D721Med (cell line): ENCODE data around the gene MYH11.
"Not testable (repeated sequence)": the region's sequence is repeated elsewhere in the genome, so short reads cannot be mapped to it uniquely, and the experiment has no call there.

Experiments used
- DNase-seq: peaks from one replicate; pipeline ENCODE4 v3.0.0; 2011; ENCODE audit warnings: low spot score; ENCODE audit not compliant: insufficient read length
- FAIRE-seq: peaks from 2 replicates; lab custom pipeline; 2011; peaks lifted over from hg19 to GRCh38; lab: Jason Lieb, UNC
- TF ChIP-seq, protein P1 (sequence below): IDR thresholded peaks from 2 replicates; pipeline ENCODE4 v1.5.1; 2012; ENCODE audit warnings: mild to moderate bottlenecking, control low read depth; ENCODE audit not compliant: insufficient read depth; ENCODE audit errors: missing control alignments

MYH11 gene

GRCh38 chr16:15660203-15660601 lies 196.6 kb downstream of the MYH11 start:
- TF ChIP-seq, protein P1, sequence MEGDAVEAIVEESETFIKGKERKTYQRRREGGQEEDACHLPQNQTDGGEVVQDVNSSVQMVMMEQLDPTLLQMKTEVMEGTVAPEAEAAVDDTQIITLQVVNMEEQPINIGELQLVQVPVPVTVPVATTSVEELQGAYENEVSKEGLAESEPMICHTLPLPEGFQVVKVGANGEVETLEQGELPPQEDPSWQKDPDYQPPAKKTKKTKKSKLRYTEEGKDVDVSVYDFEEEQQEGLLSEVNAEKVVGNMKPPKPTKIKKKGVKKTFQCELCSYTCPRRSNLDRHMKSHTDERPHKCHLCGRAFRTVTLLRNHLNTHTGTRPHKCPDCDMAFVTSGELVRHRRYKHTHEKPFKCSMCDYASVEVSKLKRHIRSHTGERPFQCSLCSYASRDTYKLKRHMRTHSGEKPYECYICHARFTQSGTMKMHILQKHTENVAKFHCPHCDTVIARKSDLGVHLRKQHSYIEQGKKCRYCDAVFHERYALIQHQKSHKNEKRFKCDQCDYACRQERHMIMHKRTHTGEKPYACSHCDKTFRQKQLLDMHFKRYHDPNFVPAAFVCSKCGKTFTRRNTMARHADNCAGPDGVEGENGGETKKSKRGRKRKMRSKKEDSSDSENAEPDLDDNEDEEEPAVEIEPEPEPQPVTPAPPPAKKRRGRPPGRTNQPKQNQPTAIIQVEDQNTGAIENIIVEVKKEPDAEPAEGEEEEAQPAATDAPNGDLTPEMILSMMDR, result no peak
- no peak for DNase-seq
- no peak for FAIRE-seq

- DNase-seq (no peak), FAIRE-seq (no peak)
- TF ChIP-seq, protein P1, result no peak
Observed at GRCh38 chr16:15658556-15658955, 198.3 kb downstream of the MYH11 start.

DNA sequence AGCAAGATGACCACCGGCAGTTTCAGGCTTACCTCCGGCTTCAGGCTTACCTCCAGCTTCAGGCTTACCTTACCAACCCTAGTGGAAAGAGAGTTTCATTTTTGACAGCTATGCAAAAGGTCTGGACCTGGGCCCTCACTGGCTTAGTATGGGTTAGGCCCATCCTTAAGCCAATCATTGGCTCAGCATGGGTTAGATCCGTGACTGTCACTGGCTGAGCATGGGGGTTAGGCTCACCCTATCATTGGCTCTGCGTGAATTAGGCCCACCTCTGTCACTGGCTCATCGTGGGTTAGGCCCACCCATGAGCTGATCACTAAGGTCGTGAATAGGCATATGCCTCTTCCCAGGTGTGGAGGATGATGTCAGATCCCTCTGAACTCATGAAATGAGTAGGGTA lies 198.7 kb downstream of the MYH11 start:
- TF ChIP-seq, protein P1, result no peak
- FAIRE-seq (no peak), DNase-seq (no peak)

DNA sequence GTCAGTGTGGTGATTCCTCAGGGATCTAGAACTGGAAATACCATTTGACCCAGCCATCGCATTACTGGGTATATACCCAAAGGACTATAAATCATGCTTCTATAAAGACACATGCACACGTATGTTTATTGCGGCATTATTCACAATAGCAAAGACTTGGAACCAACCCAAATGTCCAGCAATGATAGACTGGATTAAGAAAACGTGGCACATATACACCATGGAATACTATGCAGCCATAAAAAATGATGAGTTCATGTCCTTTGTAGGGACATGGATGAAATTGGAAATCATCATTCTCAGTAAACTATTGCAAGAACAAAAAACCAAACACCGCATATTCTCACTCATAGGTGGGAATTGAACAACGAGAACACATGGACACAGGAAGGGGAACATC lies 201.3 kb downstream of the MYH11 start:
- not testable (repeated sequence) for FAIRE-seq

DNA sequence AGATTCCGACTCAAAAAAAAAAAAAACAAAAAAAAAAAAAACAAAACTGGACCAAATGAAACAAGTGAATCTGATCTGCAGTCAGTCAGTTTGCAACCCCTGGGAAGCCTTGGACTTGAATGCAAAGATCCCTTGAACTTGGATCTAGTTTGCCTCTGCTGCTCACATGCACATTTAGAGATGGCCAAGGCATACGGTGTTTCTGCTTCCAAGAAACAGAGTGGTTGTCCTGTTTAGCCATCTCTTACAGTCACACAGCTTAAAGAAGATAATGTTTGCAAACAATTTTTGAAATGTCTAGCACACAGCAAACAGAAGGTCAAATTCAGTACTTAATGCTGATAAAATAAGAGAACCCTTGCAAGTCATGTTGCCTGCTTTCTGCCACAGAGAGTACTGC lies 202.2 kb downstream of the MYH11 start:
- no peak for FAIRE-seq
- DNase-seq, result no peak
- TF ChIP-seq, protein P1, result no peak

More for the DNA sequence above, 201.3 kb downstream of the MYH11 start:
- DNase-seq, result not testable (repeated sequence)

DNA sequence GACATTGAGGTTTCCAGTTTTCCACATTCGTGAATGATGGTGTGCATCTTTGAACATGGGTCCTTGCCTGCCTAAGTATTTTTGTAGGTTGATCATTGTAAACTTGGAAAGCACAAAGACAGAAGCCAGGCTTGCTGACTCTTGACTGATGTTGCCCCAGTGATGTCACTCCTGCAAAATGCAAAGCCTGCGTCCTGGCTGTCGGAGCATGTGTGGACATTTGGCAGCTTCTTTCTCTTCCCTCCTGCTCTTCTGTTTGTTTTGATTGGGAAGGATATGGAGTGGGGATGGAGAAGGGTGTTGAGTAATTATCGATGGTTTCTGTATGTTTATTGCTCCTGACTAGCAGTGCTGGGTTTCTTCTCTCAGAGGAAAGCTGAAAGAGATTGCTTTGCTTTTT lies 203.6 kb downstream of the MYH11 start:
- DNase-seq (no peak), FAIRE-seq (no peak)
- TF ChIP-seq, protein P1, result no peak
